IMR-90 (cell line): ENCODE data around the gene LMTK2. TPM values are rescaled to one million over a fixed set of nuclear protein-coding genes. Genes with fewer than 3 reads are reported as not detected.

Experiments
- ATAC-seq: fragments of 200-7000 bp; cut with Tn5 transposase; 2 replicates; pipeline ENCODE4 v1.9.1; 2020; ENCODE audit warnings: low read depth, mild to moderate bottlenecking, moderate library complexity
- BruUV-seq: library from RNA; stranded (reverse); fragments of 400-500 nt; replicated peaks from 2 replicates; lab custom pipeline; 2021; lab: Mats Ljungman, UMichigan
- CTCF ChIA-PET: fragments of 300-600 bp; formaldehyde crosslinking; extraction: SDS; loops from one replicate; lab custom pipeline; 2021; ENCODE audit warnings: antibody characterized with exemption; lab: Yijun Ruan, JAX
- POLR2A ChIA-PET: fragments of 300-600 bp; sonication (Branson Sonifier 250); formaldehyde crosslinking; loops from one replicate; lab custom pipeline; 2022; ENCODE audit warnings: antibody characterized with exemption; ENCODE audit not compliant: unreplicated experiment; lab: Charles Lee
- DNase-seq: peaks from one replicate; pipeline ENCODE4 v3.0.0; 2013
- H2AFZ ChIP-seq: replicated peaks from 2 replicates; pipeline ENCODE3; 2013; ENCODE audit warnings: low read length, mild to moderate bottlenecking; ENCODE audit not compliant: poor library complexity
- H2AK5ac ChIP-seq: 2 replicates; pipeline ENCODE4 v1.6.1; 2013; ENCODE audit warnings: low read depth, low read length, inconsistent platforms
- H2AK9ac ChIP-seq: replicated peaks from 2 replicates; pipeline ENCODE3; 2013; ENCODE audit warnings: mild to moderate bottlenecking, low read depth, low read length, moderate library complexity; ENCODE audit not compliant: poor library complexity
- H2BK120ac ChIP-seq: 2 replicates; pipeline ENCODE4 v1.6.1; 2013; ENCODE audit warnings: low read depth, low read length, inconsistent platforms
- H2BK15ac ChIP-seq: 3 replicates; pipeline ENCODE4 v1.6.1; 2013; ENCODE audit warnings: low read depth, low read length, inconsistent platforms
- H2BK20ac ChIP-seq: 2 replicates; pipeline ENCODE4 v1.6.1; 2013; ENCODE audit warnings: low read depth, mild to moderate bottlenecking, inconsistent platforms, low read length, moderate library complexity
- H2BK5ac ChIP-seq: 2 replicates; pipeline ENCODE4 v1.6.1; 2013; ENCODE audit warnings: mild to moderate bottlenecking, low read depth, low read length, inconsistent platforms; ENCODE audit not compliant: poor library complexity, severe bottlenecking
- H3K14ac ChIP-seq: replicated peaks from 2 replicates; pipeline ENCODE4 v1.6.1; 2013; ENCODE audit warnings: low read depth, low read length, inconsistent platforms
- H3K18ac ChIP-seq: 2 replicates; pipeline ENCODE4 v1.6.1; 2013; ENCODE audit warnings: low read depth, low read length, control low read depth
- H3K23ac ChIP-seq: 2 replicates; pipeline ENCODE4 v1.6.1; 2013; ENCODE audit warnings: low read depth, low read length, inconsistent platforms
- H3K27ac ChIP-seq: 2 replicates; pipeline ENCODE4 v1.5.1; 2013; ENCODE audit warnings: mild to moderate bottlenecking, control low read depth, low read length; ENCODE audit not compliant: insufficient read depth
- H3K27me3 ChIP-seq: 2 replicates; pipeline ENCODE4 v1.6.1; 2013; ENCODE audit warnings: low read length; ENCODE audit not compliant: control insufficient read depth, insufficient read depth
- H3K36me3 ChIP-seq: 2 replicates; pipeline ENCODE4 v1.6.1; 2013; ENCODE audit warnings: low read length, mixed read lengths; ENCODE audit not compliant: control insufficient read depth, insufficient read depth
- H3K4ac ChIP-seq: 2 replicates; pipeline ENCODE4 v1.6.1; 2013; ENCODE audit warnings: low read depth, low read length, inconsistent platforms
- H3K4me1 ChIP-seq: 2 replicates; pipeline ENCODE4 v1.6.1; 2013; ENCODE audit warnings: low read length, mixed read lengths; ENCODE audit not compliant: control insufficient read depth, insufficient read depth
- H3K4me2 ChIP-seq: 2 replicates; pipeline ENCODE4 v1.6.1; 2013; ENCODE audit warnings: low read depth, mild to moderate bottlenecking, control low read depth, low read length, moderate library complexity
- H3K4me3 ChIP-seq: 2 replicates; pipeline ENCODE4 v1.5.1; 2013; ENCODE audit warnings: low read depth, mild to moderate bottlenecking, control low read depth, low read length, moderate library complexity; ENCODE audit not compliant: insufficient read depth
- H3K56ac ChIP-seq: 2 replicates; pipeline ENCODE4 v1.6.1; 2013; ENCODE audit warnings: low read length, inconsistent platforms; ENCODE audit not compliant: insufficient read depth; ENCODE audit errors: extremely low read depth
- H3K79me1 ChIP-seq, 2 experiments: 2 replicates each; pipeline ENCODE4 v1.6.1; 2013; ENCODE audit warnings: low read length in 2 of 2, inconsistent platforms in 1 of 2, low read depth in 1 of 2
- H3K9ac ChIP-seq: 2 replicates; pipeline ENCODE4 v1.6.1; 2013; ENCODE audit warnings: low read depth, low read length, control low read depth
- H3K9me1 ChIP-seq: 2 replicates; pipeline ENCODE4 v1.6.1; 2013; ENCODE audit warnings: low read length, inconsistent platforms; ENCODE audit not compliant: insufficient read depth
- H3K9me3 ChIP-seq: 2 replicates; pipeline ENCODE4 v1.6.1; 2013; ENCODE audit warnings: low read length; ENCODE audit not compliant: control insufficient read depth, insufficient read depth
- H4K20me1 ChIP-seq: 2 replicates; pipeline ENCODE4 v1.6.1; 2013; ENCODE audit warnings: low read length, inconsistent platforms; ENCODE audit not compliant: insufficient read depth
- H4K5ac ChIP-seq: 2 replicates; pipeline ENCODE4 v1.6.1; 2013; ENCODE audit warnings: mild to moderate bottlenecking, low read depth, low read length, control low read depth
- H4K8ac ChIP-seq, 2 experiments: 2 replicates each; pipeline ENCODE4 v1.6.1; 2013; ENCODE audit warnings: low read depth in 2 of 2, low read length in 2 of 2, control low read depth in 1 of 2, inconsistent platforms in 1 of 2
- H4K91ac ChIP-seq: 2 replicates; pipeline ENCODE4 v1.6.1; 2013; ENCODE audit warnings: low read depth, low read length, inconsistent platforms; ENCODE audit not compliant: insufficient read depth
- BHLHE40 ChIP-seq: fragments of 150-350 bp; IDR thresholded peaks from 2 replicates; pipeline ENCODE4 v1.6.1; 2016; ENCODE audit warnings: mild to moderate bottlenecking, low read depth, low read length
- CEBPB ChIP-seq: IDR thresholded peaks from 2 replicates; pipeline ENCODE4 v1.6.1; 2012; ENCODE audit warnings: low read depth, low read length, improper control_type of control experiment
- MXI1 ChIP-seq: IDR thresholded peaks from 2 replicates; pipeline ENCODE4 v1.6.1; 2012; ENCODE audit warnings: low read depth, mild to moderate bottlenecking, low read length, moderate library complexity, borderline replicate concordance
- USF2 ChIP-seq: fragments of 150-350 bp; IDR thresholded peaks from 2 replicates; pipeline ENCODE4 v1.6.1; 2017; ENCODE audit warnings: mild to moderate bottlenecking, antibody characterized with exemption, low read length, low read depth
- WGBS, 2 experiments: methylation state at CpG; one replicate each; pipeline versions ENCODE4 v1.1.5 to v1.1.7; 2013; ENCODE audit warnings: missing lambda C conversion rate in 2 of 2; ENCODE audit not compliant: insufficient read length in 1 of 2; ENCODE audit errors: extremely low coverage in 2 of 2; 5-methylcytosine and 5-hydroxymethylcytosine counted together
- dilution Hi-C: fragments of 300-500 bp; cut with HindIII; formaldehyde crosslinking; loops from one replicate; pipeline ENCODE4 v1.14.3; 2018; ENCODE audit warnings: low sequenced_read_pairs; ENCODE audit not compliant: unreplicated experiment
- in situ Hi-C: fragments of 300-500 bp; cut with MboI; formaldehyde crosslinking; loops from 3 replicates; pipeline ENCODE4 v1.14.3; 2019; ENCODE audit warnings: low sequenced_read_pairs, inconsistent platforms, mixed read lengths
- intact Hi-C: fragments of 100-400 bp; cut with micrococcal nuclease; formaldehyde crosslinking; loops from 2 replicates; pipeline ENCODE4 v1.10.0; 2022
- polyA plus RNA-seq, 3 experiments: library from polyadenylated mRNA; depleted of rRNA; stranded (reverse); fragments of >200 nt; gene quantifications; 2 replicates each; pipeline ENCODE4 v1.2.3, GENCODE V29; 2012; ENCODE audit warnings: low replicate concordance in 1 of 3
- total RNA-seq: library from RNA; depleted of rRNA; stranded (reverse); fragments of >200 nt; gene quantifications from 2 replicates; pipeline ENCODE4 v1.2.3, GENCODE V29; 2012

The LMTK2 gene
- total and polyA plus RNA-seq, 2 of the 4 experiments (the other 2 are of a cell fraction) = 4.4 to 5.0 TPM

- peaks cover 16 to 37% of the 10 kb centered on the region in 2 experiments for H3K79me1 ChIP-seq
- H3K4ac ChIP-seq = no peak overlapping the region
- in situ Hi-C loops (no loop called here), dilution Hi-C loops (no loop called here), intact Hi-C loops (no loop called here)
- H3K4me3 ChIP-seq = no peak overlapping the region
- no peak overlapping the region for H3K9ac ChIP-seq
- H3K27me3 ChIP-seq = no peaks in the 10 kb centered on the region
- H3K14ac ChIP-seq = no peak overlapping the region
- no peak overlapping the region for H3K23ac ChIP-seq
- ChIA-PET POLR2A (no interaction called here), CTCF (no interaction called here)
- H3K4me1 ChIP-seq = no peaks in the 10 kb centered on the region
- H3K18ac ChIP-seq = no peak overlapping the region
- peaks cover 11% of the 10 kb centered on the region for H4K20me1 ChIP-seq
- TF ChIP-seq USF2 (no peak), BHLHE40 (no peak), MXI1 (no peak), CEBPB (no peak)
- no peak overlapping the region for H2BK120ac ChIP-seq
- no peaks in the 10 kb centered on the region for H3K36me3 ChIP-seq
- H2BK20ac ChIP-seq = no peak overlapping the region
- no peak overlapping the region for H2AK9ac ChIP-seq
- DNase-seq (no peak), ATAC-seq (no peak)
- H2BK15ac ChIP-seq = no peak overlapping the region
- no peak overlapping the region for H2BK5ac ChIP-seq
- H3K56ac ChIP-seq = no peak overlapping the region
- H4K8ac ChIP-seq = no peak overlapping the region
- H2AK5ac ChIP-seq = no peak overlapping the region
- H3K9me1 ChIP-seq = no peaks in the 10 kb centered on the region; the same call in 1 of the 2 replicates
- no TSS peak for BruUV-seq
- whole genome bisulfite sequencing, 2 experiments = no CpG with 5 or more reads among the region's 6 CpGs
- no peak overlapping the region for H2AFZ ChIP-seq
- no peaks in the 10 kb centered on the region for H3K9me3 ChIP-seq
- no peak overlapping the region for H4K91ac ChIP-seq
- H3K4me2 ChIP-seq = no peak overlapping the region
- no peak overlapping the region for H4K5ac ChIP-seq
- H3K27ac ChIP-seq = no peak overlapping the region
Observed at GRCh38 chr7:98125759-98126158, 19.1 kb downstream of the LMTK2 start.
